GM12878 (cell line): ENCODE results near the gene MFN1. TPM values are rescaled to one million over a fixed set of nuclear protein-coding genes. Genes with fewer than 3 reads are reported as not detected.
A peak's percentile ranks its signal among the peaks of the same experiment; 100 is the strongest.

Experiments
- ATAC-seq: fragments of 200-7000 bp; cut with Tn5 transposase; 3 replicates; pipeline ENCODE4 v1.9.1; 2020; ENCODE audit warnings: mild to moderate bottlenecking, moderate library complexity
- BruUV-seq: library from RNA; stranded (reverse); fragments of 400-500 nt; replicated peaks from 2 replicates; lab custom pipeline; 2021; lab: Mats Ljungman, UMichigan
- CTCF ChIA-PET: fragments of 300-600 bp; sonication (Branson Sonifier 250); formaldehyde crosslinking; extraction: SDS; loops from one replicate; lab custom pipeline; 2021; ENCODE audit warnings: inconsistent platforms; lab: Yijun Ruan, JAX
- POLR2A ChIA-PET: fragments of 350-600 bp; formaldehyde crosslinking; extraction: SDS; loops from one replicate; lab custom pipeline; 2021; ENCODE audit warnings: inconsistent platforms; lab: Charles Lee
- RAD21 ChIA-PET: fragments of 300-600 bp; sonication (Branson Sonifier 250); formaldehyde crosslinking; loops from one replicate; lab custom pipeline; 2023; ENCODE audit warnings: antibody characterized with exemption; ENCODE audit not compliant: unreplicated experiment; lab: Charles Lee
- SMC1A ChIA-PET: fragments of 300-600 bp; sonication (Branson Sonifier 250); formaldehyde crosslinking; loops from one replicate; lab custom pipeline; 2023; ENCODE audit not compliant: unreplicated experiment, uncharacterized antibody; lab: Charles Lee
- DNase-seq: peaks from one replicate; pipeline ENCODE4 v3.0.0-alpha.2; 2011; ENCODE audit warnings: low read depth, low spot score
- FAIRE-seq: peaks from 3 replicates; lab custom pipeline; 2011; peaks lifted over from hg19 to GRCh38; lab: Jason Lieb, UNC
- H2AFZ ChIP-seq: 2 replicates; pipeline ENCODE4 v1.6.0; 2011; ENCODE audit warnings: low read depth, low read length, control low read depth; ENCODE audit not compliant: control insufficient read depth
- H3K27ac ChIP-seq: 2 replicates; pipeline ENCODE4 v1.5.1; 2011; ENCODE audit warnings: control low read depth; ENCODE audit not compliant: control insufficient read depth, insufficient read depth
- H3K27me3 ChIP-seq, 2 experiments: replicated peaks in 1 of 2; 2 replicates each; pipeline versions ENCODE4 v1.6.0 to v1.6.1; 2011; ENCODE audit warnings: low read length in 1 of 2; ENCODE audit not compliant: control insufficient read depth in 2 of 2, insufficient read depth in 2 of 2
- H3K36me3 ChIP-seq, 2 experiments: 2 replicates each; pipeline ENCODE4 v1.5.1; 2011; ENCODE audit warnings: low read length in 1 of 2; ENCODE audit not compliant: control insufficient read depth in 2 of 2, insufficient read depth in 2 of 2
- H3K4me1 ChIP-seq: 2 replicates; pipeline ENCODE4 v1.6.1; 2011; ENCODE audit warnings: mild to moderate bottlenecking, low read length, moderate library complexity, mixed read lengths; ENCODE audit not compliant: control insufficient read depth, insufficient read depth
- H3K4me2 ChIP-seq: 2 replicates; pipeline ENCODE4 v1.6.0; 2011; ENCODE audit warnings: control low read depth; ENCODE audit not compliant: control insufficient read depth, insufficient read depth
- H3K4me3 ChIP-seq: fragments of 200-600 bp; sonication (generic); 2 replicates; pipeline ENCODE4 v1.5.1; 2016
- H3K79me2 ChIP-seq: 2 replicates; pipeline ENCODE4 v1.6.0; 2011; ENCODE audit warnings: low read length; ENCODE audit not compliant: control insufficient read depth, insufficient read depth
- H3K9ac ChIP-seq: 2 replicates; pipeline ENCODE4 v1.8.0; 2011; ENCODE audit warnings: low read length, control low read depth, mixed read lengths; ENCODE audit not compliant: control insufficient read depth, insufficient read depth
- H3K9me3 ChIP-seq: replicated peaks from 3 replicates; pipeline ENCODE4 v1.5.1; 2011; ENCODE audit warnings: mild to moderate bottlenecking, low read length; ENCODE audit not compliant: control insufficient read depth, insufficient read depth
- H4K20me1 ChIP-seq: 2 replicates; pipeline ENCODE4 v1.6.0; 2011; ENCODE audit not compliant: control insufficient read depth, insufficient read depth
- ATF7 ChIP-seq: fragments of 450-650 bp; IDR thresholded peaks from 2 replicates; pipeline ENCODE4 v1.6.1; 2016; ENCODE audit warnings: low read depth, mild to moderate bottlenecking
- BHLHE40 ChIP-seq, 2 experiments: fragments of 450-650 bp in 1 of 2; IDR thresholded peaks; 2 replicates each; pipeline ENCODE4 v1.6.1; 2011 to 2017; ENCODE audit warnings: low read depth in 2 of 2, borderline replicate concordance in 1 of 2, improper control_type of control experiment in 1 of 2, low read length in 1 of 2, mild to moderate bottlenecking in 1 of 2
- CREB1 ChIP-seq: IDR thresholded peaks from 2 replicates; pipeline ENCODE4 v1.6.1; 2012; ENCODE audit warnings: low read depth, mild to moderate bottlenecking, inconsistent platforms
- EED ChIP-seq: sonication (generic); IDR thresholded peaks from 2 replicates; pipeline ENCODE4 v1.6.1; 2016; ENCODE audit warnings: antibody characterized with exemption, low read depth
- FOXK2 ChIP-seq: fragments of 450-650 bp; IDR thresholded peaks from 2 replicates; pipeline ENCODE4 v1.6.1; 2017; ENCODE audit warnings: mild to moderate bottlenecking, moderate library complexity
- HDAC2 ChIP-seq: fragments of 200-600 bp; sonication (generic); IDR thresholded peaks from 2 replicates; pipeline ENCODE4 v1.6.1; 2017
- IKZF1 ChIP-seq: fragments of 450-650 bp; conservative IDR thresholded peaks from 2 replicates; pipeline ENCODE4 v1.6.1; 2017; ENCODE audit warnings: antibody characterized with exemption, mild to moderate bottlenecking
- IKZF2 ChIP-seq, 2 experiments: fragments of 450-650 bp; IDR thresholded peaks; 2 replicates each; pipeline ENCODE4 v1.6.1; 2017; ENCODE audit warnings: mild to moderate bottlenecking in 2 of 2, moderate library complexity in 2 of 2
- KAT2A ChIP-seq: conservative IDR thresholded peaks from 2 replicates; pipeline ENCODE4 v1.6.1; 2011; ENCODE audit warnings: low read depth, low read length; ENCODE audit not compliant: control insufficient read depth
- MTA2 ChIP-seq: fragments of 450-650 bp; IDR thresholded peaks from 2 replicates; pipeline ENCODE4 v1.6.1; 2016; ENCODE audit warnings: low read depth, mild to moderate bottlenecking, moderate library complexity
- MTA3 ChIP-seq: IDR thresholded peaks from 2 replicates; pipeline ENCODE4 v1.6.1; 2012; ENCODE audit warnings: low read length, inconsistent platforms, borderline replicate concordance
- POU2F2 ChIP-seq: IDR thresholded peaks from 3 replicates; pipeline ENCODE4 v1.6.1; 2011; ENCODE audit warnings: low read depth, mild to moderate bottlenecking, low read length, borderline replicate concordance
- RAD51 ChIP-seq: fragments of 450-650 bp; IDR thresholded peaks from 2 replicates; pipeline ENCODE4 v1.6.1; 2016; ENCODE audit warnings: moderate library complexity, mild to moderate bottlenecking, inconsistent platforms
- RBBP5 ChIP-seq: fragments of 200-600 bp; sonication (generic); conservative IDR thresholded peaks from 2 replicates; pipeline ENCODE4 v1.6.1; 2016
- RFX5 ChIP-seq: IDR thresholded peaks from 2 replicates; pipeline ENCODE4 v1.6.1; 2011; ENCODE audit warnings: low read depth, low read length, improper control_type of control experiment
- SMAD1 ChIP-seq: fragments of 450-650 bp; IDR thresholded peaks from 2 replicates; pipeline ENCODE4 v1.6.1; 2018; ENCODE audit warnings: mild to moderate bottlenecking, low read depth; ENCODE audit not compliant: partially characterized antibody
- SPI1 ChIP-seq: IDR thresholded peaks from 2 replicates; pipeline ENCODE4 v1.6.1; 2011; ENCODE audit warnings: low read depth, mild to moderate bottlenecking, low read length, moderate library complexity, borderline replicate concordance; ENCODE audit not compliant: insufficient read depth
- SREBF1 ChIP-seq: IDR thresholded peaks from 2 replicates; pipeline ENCODE4 v1.6.1; 2012; ENCODE audit warnings: mild to moderate bottlenecking, low read length
- STAT1 ChIP-seq: fragments of 450-650 bp; conservative IDR thresholded peaks from 2 replicates; pipeline ENCODE4 v1.6.1; 2014; ENCODE audit warnings: antibody characterized with exemption, mild to moderate bottlenecking
- WGBS: methylation state at CpG from one replicate; pipeline ENCODE4 v1.1.6; 2016; ENCODE audit warnings: low lambda C conversion rate; ENCODE audit not compliant: insufficient replicate concordance, insufficient coverage; ENCODE audit errors: missing lambda C conversion rate; 5-methylcytosine and 5-hydroxymethylcytosine counted together
- in situ Hi-C: fragments of 300-500 bp; cut with MboI; formaldehyde crosslinking; loops from 9 replicates; pipeline ENCODE4 v1.14.3; 2018; ENCODE audit warnings: mixed read lengths
- intact Hi-C: fragments of 100-400 bp; cut with micrococcal nuclease; formaldehyde crosslinking; loops from one replicate; pipeline ENCODE4 v1.14.2; 2022; ENCODE audit not compliant: unreplicated experiment
- polyA plus RNA-seq, 11 experiments: library from polyadenylated mRNA; depleted of rRNA in 4 of 11; unstranded in 6 of 11; stranded (reverse) in 5 of 11; fragments of >200 nt; fragmentation: Nextera tagmentation in 4 of 11; fragmentation: Illumina TruSeq in 1 of 11; extraction: Ambion mirVana in 4 of 11; extraction: Trizol in 1 of 11; gene quantifications; 1 replicate in 1 of 11; 2 replicates in 10 of 11; pipeline versions ENCODE4 v1.2.1 to v1.2.3, GENCODE V29; 2011 to 2016; ENCODE audit warnings: inconsistent platforms in 2 of 11, missing spikeins in 2 of 11, low read depth in 1 of 11
- total RNA-seq, 4 experiments: library from RNA; depleted of rRNA in 3 of 4; stranded (reverse); fragments of >200 nt in 3 of 4; fragmentation: Illumina TruSeq in 1 of 4; extraction: Trizol in 1 of 4; gene quantifications; 2 replicates each; pipeline versions ENCODE4 v1.2.1 to v1.2.3, GENCODE V29; 2013 to 2021
- TF ChIP-seq, protein P1 (sequence below): fragments of 450-650 bp; formaldehyde crosslinking; IDR thresholded peaks from 2 replicates; pipeline ENCODE4 v1.5.0; 2022; ENCODE audit warnings: mild to moderate bottlenecking, missing genetic modification characterization
- TF ChIP-seq, protein P2 (sequence below): fragments of 450-650 bp; formaldehyde crosslinking; IDR thresholded peaks from 2 replicates; pipeline ENCODE4 v1.4.0; 2020; ENCODE audit warnings: mild to moderate bottlenecking, moderate library complexity

Gene MFN1
- total and polyA plus RNA-seq, 10 of the 15 experiments (the other 5 are each of a cell fraction or from before 2014, with no cell fraction given), result 14.4 to 120 (median 39.8) TPM

DNA sequence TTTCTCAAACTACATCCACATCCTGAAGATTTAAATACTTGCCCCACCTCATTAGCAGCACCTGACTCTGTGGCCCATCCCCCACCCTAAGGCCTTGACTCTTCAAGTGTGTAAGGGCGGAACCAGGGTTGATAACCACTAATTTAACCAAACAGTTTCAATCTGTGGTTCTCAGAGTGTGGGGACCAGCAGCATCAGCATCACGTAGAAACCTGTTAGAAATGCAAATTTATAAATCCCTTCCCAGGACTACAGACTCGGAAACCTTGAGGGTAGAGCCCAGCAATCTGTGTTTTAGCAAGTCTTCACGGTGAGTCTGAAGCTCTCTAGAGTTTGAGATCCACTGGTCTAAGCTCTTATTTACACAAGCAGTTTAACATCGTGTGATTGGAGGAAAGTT lies 91.3 kb downstream of the MFN1 start:
- H2AFZ ChIP-seq, result peak overlapping the region; percentile 61
- CTCF ChIA-PET, result interaction anchor here (0.5 kb wide), 1 partner anchor 48 kb away, joined by 3 read pairs; no protein-coding TSS in a partner anchor
- no peak for TF ChIP-seq STAT1
- TF ChIP-seq SPI1, result no peak
- TF ChIP-seq, protein P1, sequence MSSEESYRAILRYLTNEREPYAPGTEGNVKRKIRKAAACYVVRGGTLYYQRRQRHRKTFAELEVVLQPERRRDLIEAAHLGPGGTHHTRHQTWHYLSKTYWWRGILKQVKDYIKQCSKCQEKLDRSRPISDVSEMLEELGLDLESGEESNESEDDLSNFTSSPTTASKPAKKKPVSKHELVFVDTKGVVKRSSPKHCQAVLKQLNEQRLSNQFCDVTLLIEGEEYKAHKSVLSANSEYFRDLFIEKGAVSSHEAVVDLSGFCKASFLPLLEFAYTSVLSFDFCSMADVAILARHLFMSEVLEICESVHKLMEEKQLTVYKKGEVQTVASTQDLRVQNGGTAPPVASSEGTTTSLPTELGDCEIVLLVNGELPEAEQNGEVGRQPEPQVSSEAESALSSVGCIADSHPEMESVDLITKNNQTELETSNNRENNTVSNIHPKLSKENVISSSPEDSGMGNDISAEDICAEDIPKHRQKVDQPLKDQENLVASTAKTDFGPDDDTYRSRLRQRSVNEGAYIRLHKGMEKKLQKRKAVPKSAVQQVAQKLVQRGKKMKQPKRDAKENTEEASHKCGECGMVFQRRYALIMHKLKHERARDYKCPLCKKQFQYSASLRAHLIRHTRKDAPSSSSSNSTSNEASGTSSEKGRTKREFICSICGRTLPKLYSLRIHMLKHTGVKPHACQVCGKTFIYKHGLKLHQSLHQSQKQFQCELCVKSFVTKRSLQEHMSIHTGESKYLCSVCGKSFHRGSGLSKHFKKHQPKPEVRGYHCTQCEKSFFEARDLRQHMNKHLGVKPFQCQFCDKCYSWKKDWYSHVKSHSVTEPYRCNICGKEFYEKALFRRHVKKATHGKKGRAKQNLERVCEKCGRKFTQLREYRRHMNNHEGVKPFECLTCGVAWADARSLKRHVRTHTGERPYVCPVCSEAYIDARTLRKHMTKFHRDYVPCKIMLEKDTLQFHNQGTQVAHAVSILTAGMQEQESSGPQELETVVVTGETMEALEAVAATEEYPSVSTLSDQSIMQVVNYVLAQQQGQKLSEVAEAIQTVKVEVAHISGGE (CRISPR knock-in tag), result no peak
- TF ChIP-seq HDAC2, result no peak
- no peak for TF ChIP-seq SMAD1
- TF ChIP-seq RBBP5, result no peak
- TF ChIP-seq EED, result no peak
- 0 out of 3 replicates have a peak, but pooled peaks have one; percentile 48 for TF ChIP-seq POU2F2
- TF ChIP-seq ATF7, result no peak
- TF ChIP-seq FOXK2, result no peak
- TF ChIP-seq, protein P2, sequence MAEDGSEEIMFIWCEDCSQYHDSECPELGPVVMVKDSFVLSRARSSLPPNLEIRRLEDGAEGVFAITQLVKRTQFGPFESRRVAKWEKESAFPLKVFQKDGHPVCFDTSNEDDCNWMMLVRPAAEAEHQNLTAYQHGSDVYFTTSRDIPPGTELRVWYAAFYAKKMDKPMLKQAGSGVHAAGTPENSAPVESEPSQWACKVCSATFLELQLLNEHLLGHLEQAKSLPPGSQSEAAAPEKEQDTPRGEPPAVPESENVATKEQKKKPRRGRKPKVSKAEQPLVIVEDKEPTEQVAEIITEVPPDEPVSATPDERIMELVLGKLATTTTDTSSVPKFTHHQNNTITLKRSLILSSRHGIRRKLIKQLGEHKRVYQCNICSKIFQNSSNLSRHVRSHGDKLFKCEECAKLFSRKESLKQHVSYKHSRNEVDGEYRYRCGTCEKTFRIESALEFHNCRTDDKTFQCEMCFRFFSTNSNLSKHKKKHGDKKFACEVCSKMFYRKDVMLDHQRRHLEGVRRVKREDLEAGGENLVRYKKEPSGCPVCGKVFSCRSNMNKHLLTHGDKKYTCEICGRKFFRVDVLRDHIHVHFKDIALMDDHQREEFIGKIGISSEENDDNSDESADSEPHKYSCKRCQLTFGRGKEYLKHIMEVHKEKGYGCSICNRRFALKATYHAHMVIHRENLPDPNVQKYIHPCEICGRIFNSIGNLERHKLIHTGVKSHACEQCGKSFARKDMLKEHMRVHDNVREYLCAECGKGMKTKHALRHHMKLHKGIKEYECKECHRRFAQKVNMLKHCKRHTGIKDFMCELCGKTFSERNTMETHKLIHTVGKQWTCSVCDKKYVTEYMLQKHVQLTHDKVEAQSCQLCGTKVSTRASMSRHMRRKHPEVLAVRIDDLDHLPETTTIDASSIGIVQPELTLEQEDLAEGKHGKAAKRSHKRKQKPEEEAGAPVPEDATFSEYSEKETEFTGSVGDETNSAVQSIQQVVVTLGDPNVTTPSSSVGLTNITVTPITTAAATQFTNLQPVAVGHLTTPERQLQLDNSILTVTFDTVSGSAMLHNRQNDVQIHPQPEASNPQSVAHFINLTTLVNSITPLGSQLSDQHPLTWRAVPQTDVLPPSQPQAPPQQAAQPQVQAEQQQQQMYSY (CRISPR knock-in tag), result no peak
- TF ChIP-seq CREB1, result no peak
- peak; percentile 24; the same call in 1 of the 2 replicates for TF ChIP-seq RAD51
- peak; percentile 51 to 55; a peak in 2 of 4 replicates for TF ChIP-seq BHLHE40 (IDR thresholded peaks at IDR 0.05; ENCODE audit: borderline replicate concordance in 1 of 2, low read depth in 2 of 2, low read length in 1 of 2)
- 0 out of 2 replicates have a peak, but pooled peaks have one; percentile 18 for TF ChIP-seq MTA2
- no peak for TF ChIP-seq KAT2A
- TF ChIP-seq MTA3, result no peak
- no peak for TF ChIP-seq IKZF1
- TF ChIP-seq SREBF1, result no peak
- TF ChIP-seq IKZF2 (IDR thresholded peaks at IDR 0.05), result 0 out of 4 replicates have a peak, but pooled peaks of 1 of the 2 experiments have one; percentile 24
- no peak for TF ChIP-seq RFX5

More for the DNA sequence above, 91.3 kb downstream of the MFN1 start:
- Histone ChIP-seq H3K4me2 (peak overlapping the region; percentile 17), H3K9me3 (no peaks in the 10 kb centered on the region), H3K36me3 (no peaks in the 10 kb centered on the region), H3K27ac (no peak overlapping the region), H3K4me1 (peaks cover 11% of the 10 kb centered on the region), H3K27me3 (no peaks in the 10 kb centered on the region), H3K9ac (no peak overlapping the region), H4K20me1 (no peaks in the 10 kb centered on the region), H3K4me3 (no peak overlapping the region), H3K79me2 (no peaks in the 10 kb centered on the region)
- FAIRE-seq, result peak; percentile 85
- in situ Hi-C loops (no loop called here), intact Hi-C loops (no loop called here)
- whole genome bisulfite sequencing, result under 1% methylated on average over 5 of the region's 5 CpGs
- peak; percentile 83 for ATAC-seq
- RAD21 ChIA-PET, result no interaction called here
- POLR2A ChIA-PET, result no interaction called here
- DNase-seq, result peak; percentile 57
- SMC1A ChIA-PET, result no interaction called here
- no TSS peak for BruUV-seq
